Stimulated activated CD4-positive, alpha-beta T cell treated with anti-CD3 and anti-CD28 coated beads, Interleukin-4, amount 100 ng/mL, for 24 hours (primary cell): ENCODE results near the gene PRM2.
"Not testable (repeated sequence)": the region's sequence is repeated elsewhere in the genome, so short reads cannot be mapped to it uniquely, and the experiment has no call there.

Experiments used
- DNase-seq: peaks from one replicate; pipeline ENCODE4 v3.0.0-alpha.2; 2020

Gene PRM2

DNA sequence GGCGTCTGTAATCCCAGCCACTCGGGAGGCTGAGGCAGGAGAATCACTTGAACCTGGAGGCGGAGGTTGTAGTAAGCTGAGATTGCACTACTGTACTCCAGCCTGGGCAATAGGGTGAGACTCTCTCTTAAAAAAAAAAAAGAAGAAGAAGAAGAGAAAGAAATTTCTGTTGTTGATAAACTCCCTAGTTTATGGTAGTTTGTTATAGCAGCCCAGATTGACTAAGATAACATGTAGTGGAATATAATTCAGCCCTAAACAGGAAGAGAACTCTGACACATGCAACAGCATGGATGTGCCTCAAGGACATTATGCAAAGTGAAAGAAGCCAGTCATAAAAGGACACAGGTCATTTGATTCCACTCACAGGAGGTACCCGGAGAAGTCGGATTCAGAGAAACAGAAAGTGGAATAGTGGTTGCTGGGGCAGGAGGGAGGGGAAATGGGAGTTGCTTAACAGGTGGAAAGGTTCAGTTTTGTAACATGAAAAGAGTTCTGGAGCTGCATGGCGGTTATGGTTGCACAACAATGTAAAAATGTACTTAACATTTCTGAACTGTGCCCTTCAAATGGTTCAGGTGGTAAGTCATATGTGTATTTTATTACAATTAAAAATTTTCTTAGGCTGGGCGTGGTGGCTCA lies 30.8 kb upstream of the PRM2 start:
- no peak for DNase-seq

DNA sequence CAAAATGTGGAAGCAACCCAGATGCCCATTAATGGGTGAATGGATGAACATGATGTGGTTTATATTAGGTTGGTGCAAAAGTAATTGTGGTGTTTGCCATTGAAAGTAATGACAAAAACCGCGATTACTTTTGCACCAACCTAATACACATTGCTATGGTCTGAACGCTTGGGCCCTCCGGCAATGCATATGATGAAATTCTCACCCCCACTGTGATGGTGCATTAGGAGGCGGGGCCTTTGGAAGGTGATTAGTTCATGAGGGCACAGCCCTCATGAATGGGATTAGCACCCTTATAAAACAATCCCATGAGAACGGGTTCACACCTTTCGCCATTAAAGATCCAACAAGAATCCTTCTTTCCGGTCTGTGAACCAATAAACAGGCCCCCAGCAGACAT lies 30.1 kb upstream of the PRM2 start:
- no peak for DNase-seq

DNA sequence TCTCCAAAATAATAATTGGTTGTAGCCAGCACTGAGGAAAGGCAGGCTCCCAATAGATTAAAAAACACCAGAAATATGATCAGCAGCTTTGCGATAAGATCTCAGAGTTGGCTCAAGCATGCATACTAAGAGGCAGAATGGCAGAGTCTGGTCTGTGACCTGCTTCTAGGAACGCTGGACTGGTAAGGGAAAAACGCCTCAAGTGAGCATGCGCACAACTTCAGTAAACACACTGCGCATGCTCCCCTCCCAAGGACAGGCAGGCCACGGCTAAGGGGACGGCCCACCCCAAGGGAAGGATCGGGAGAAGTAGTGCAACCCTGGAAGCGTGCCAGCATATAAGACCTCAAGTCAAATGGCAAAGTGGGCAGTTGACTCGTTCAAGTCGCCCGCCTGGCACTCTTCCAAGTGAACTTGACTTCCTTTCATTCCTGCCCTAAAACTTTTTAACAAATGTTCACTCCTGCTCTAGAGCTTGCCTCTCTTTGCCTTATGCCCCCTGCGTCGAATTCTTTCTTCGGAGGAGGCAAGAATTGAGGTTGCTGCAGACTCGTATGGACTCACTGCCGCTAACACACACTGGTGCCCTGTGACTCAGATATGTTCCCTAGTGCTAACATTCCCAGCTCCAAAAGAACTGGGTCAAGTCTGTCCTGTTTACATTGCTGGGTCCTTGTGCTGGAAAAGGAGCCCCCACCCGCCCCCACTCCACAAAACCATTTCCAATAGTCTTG lies 27.3 kb upstream of the PRM2 start:
- no peak for DNase-seq

DNA sequence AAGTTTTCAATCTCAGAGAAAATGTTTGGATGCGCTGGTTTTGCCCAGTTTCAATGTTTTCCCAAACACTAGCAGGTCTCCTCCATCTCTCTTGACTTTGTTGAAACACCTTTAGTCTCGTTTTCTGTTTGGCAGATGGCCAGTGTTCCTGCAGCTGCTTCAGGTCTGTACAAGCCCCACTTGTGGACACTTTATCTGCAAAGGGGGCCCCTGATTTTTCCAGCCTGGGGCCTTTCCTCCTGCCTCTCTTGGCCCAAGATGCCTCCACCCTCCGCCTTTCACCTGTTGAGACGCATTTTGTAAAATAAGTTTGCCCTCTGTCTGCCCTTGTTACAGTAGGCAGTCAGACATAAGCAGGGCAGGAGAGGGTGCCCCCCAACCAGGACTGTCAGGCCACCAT lies 26.7 kb upstream of the PRM2 start:
- DNase-seq = no peak

DNA sequence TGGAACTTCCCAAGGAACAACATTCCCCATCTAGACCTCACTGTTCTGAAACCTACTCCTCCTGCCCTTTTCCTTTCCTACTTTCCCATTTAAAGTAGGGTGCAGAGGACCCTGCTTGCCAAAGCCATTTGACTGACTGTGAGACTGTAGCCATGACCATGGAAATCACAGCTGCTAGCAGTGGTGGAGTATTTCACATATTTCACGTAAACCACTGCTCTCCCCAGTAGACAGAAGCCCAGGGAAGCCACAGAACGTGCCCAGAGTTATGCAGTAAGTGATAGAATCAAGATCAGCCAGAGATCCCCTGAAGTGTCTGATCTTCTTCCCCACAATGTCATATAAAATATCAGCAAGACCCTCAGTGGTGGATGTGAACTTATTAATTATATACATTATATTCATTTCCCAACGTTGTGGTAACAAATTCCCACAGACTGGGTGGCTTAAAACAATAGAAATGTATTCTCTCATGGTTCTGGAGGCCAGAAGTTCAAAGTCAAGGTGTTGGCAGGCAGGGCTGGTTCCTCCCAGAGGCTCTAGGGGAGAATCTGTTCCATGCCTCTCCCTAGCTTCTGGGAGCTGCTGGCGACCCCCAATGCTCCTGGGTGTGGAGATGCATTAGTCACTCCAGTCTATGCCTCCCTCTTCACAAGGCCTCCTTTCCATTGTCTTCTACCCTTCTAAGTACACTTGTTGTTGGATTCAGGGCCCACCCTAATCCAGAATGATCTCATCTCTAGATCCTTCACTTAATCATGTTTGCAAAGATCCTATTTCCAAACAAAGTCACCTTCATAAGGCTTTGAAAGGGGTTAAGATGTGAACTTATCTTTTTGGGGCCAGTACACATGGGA lies 25.6 kb upstream of the PRM2 start:
- DNase-seq = no peak

DNA sequence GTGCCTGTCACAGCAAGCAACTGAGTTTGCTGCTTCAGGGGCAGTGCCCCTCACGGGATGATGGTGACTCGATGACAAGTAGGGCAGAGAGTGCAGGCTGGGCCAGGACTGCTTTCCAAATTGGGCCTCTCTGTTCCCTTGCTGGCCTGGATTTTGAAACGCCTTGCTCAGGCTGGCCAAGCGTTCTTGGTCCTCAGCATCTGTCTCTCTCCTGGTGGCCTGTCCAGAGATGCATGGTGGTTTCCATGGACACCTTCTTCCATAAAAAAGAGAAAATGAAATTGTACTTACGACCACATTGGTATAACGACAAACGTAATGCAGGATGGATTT lies 24.2 kb upstream of the PRM2 start:
- DNase-seq = no peak

DNA sequence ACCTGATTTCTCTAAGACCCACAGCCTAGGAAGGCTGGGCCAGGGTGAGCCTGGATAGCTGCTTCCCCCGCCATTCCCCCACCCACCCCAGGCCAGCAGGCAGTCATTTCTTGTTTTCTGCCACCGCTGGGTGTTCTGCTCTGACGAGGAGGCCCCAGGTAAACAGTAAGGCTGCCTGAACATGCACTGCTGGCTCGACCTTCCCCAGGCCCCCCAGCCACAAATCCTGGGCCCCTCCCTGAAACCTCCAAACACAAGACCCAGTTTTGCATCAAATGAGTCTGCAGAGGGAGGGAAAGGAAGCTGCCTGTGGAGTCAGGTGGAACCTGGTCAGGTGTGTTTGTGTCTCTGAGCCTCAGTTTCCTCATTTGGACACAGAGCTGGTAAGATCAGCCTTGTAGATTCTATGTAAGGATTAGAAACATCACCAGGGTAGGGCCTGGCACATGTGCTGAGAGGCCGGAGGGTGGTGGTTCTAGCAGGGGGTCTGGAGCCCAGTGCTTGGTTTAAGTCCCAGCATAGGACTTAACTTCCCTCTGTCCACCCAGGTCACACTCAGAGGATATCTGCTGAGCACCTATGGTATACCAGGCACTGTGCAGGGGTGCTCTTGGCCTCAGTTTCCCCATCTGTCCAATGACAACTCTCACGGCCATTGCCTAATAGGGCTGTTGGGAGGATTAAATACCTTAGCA lies 23.7 kb upstream of the PRM2 start:
- no peak for DNase-seq

DNA sequence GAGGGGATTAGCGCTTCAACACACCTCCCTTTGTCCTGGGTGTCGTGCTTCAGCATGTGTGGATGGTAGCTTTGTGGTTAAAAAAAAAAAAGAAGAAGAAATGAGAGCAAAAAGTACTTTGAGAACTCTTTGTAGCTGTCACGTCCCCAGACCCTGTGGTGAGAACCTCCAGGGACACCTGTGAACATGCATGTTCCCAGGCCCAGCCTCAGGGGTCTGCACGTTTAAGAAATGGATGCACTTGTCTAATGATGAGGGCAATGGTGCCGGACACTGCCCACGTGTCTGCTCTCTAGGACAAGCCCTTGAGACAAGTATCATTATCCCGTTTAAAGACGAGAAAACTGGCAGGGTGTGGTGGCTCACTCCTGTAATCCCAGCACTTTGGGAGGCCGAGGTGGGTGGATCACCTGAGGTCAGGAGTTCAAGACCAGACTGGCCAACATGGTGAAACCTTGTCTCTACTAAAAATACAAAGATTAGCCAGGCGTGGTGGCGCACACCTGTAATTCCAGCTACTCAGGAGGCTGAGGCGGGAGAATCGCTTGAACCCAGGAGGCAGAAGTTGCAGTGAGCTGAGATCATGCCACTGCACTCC lies 22.8 kb upstream of the PRM2 start:
- not testable (repeated sequence) for DNase-seq

DNA sequence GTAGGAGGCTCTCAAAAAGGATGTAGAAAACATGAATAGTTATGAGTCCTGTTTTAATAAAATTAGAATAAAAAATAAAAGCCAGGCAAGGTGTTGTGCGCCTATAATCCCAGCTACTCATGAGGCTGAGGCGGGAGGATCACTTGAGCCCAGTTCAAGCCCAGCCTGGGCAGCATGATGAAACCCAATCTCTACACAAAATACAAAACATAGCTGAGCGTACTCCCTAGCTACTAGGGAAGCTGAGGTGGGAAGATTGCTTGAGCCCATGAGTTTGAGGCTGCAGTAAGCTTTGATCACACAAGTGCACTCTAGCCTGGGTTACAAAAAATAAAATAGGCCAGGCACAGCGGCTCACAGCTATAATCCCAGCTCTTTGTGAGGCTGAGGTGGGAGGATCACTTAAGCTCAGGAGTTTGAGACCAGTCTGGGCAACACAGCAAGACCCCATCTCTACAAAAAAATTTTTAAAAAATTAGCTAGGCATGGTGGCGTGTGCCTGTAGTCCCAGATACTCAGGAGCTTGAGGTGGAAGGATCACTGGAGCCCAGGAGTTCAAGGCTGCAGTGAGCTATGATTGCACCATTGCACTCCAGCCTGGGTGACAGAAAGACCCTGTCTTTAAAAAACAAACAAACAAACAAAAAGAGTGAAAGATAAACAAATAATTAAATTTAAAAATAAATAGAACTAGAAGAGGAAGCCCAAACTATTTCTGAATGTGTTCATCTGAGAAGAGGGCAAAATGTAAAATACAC lies 22.0 kb upstream of the PRM2 start:
- no peak for DNase-seq

DNA sequence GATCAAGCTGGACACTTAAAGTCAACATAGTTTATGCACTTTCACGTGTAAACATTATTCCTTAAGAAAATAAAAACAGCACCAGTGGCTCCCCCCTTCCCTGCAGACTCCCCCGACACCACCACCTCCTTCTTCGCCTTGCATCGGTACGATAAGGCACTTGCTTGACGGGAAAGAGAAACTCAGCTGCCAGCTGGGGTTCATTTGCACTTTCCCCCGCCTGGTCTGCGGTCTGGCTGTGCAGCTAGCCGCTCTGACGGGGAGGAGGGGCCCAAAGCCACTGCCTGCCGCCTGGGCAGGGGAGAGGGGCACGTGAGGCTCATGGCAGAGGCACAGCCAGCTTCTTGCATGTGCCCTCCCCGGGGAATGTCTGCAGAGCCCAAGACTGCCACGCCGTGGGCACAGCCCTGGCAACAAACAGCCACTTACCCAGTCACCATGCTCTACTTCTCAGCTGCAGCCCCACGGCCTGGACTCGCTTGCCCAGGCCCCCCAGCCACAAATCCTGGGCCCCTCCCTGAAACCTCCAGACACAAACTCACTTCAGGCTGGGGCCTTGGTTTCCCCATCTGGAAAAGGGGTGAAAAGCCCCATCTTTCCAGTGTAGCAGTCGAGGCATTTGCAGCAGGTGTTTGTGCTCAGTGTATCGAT lies 21.3 kb upstream of the PRM2 start:
- peak; percentile 62 for DNase-seq

DNA sequence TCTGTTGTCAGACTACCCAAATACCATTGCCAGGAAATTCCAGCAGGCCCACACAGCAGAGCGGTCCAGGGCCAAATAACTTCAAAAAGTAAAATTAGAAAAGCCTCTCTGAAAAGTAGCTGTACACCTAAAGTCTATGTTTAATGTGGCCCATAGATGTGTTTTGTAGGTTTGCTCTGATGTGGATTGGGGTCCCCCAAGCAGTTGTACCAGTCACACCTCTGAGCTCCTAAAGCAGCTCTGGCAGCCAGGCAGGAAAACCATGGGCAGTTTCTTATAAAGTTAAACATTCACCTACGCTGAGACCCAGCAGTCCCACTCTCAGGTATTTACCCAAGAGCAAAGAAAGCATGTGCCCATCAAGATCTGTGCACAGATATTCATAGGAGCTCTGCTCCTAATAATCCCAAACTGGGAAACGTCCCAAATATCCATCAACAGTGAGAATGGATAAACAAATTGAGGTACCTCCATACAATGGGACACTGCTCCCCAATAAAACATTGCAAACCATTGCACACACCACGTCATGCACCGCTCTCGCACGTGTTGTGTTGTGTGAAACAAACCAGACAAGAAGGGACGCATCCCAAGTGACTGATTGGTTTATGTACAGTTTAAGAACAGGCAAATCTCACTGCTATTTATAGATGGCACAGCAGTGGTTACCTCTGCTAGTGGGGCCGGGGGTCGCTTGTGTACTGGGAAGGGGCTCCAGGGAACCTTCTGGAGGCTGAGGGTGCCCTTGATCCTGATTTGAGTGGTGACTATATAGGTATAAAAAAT lies 20.6 kb upstream of the PRM2 start:
- DNase-seq = no peak

DNA sequence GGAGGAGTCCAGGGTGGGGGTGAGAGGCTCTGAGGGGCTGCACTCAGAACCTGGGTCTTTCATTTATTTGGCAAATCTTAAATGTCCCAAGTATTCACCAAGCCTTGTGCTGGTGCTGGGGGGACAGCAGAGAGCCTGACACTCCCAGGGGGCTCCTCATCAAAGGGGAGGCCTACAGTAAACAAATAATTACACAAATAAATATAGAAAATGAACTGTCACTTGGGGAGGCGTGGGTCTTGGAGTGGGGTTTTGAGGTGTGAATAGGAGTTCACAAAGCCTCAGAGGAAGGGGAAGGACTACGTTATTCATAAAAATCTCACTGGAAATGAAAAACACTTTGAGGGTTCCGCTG lies 20.0 kb upstream of the PRM2 start:
- no peak for DNase-seq

DNA sequence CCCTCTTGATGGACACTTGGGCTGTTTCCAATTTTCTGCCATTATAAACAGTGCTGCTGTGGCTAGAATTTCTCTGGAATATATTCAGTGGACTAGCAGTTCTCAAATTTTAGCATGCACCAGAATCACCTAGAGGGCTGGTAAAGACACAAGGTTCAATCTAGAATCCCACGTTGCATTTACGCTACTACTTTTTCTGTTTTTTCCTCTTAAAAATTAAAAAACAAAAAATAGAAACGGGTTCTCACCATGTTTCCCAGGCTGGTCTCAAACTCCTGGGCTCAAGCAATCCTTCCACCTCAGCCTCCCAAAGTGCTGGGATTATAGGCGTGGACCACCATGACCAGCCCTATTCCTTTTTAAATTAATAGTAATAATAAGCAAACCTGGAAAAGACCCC lies 19.4 kb upstream of the PRM2 start:
- no peak for DNase-seq

DNA sequence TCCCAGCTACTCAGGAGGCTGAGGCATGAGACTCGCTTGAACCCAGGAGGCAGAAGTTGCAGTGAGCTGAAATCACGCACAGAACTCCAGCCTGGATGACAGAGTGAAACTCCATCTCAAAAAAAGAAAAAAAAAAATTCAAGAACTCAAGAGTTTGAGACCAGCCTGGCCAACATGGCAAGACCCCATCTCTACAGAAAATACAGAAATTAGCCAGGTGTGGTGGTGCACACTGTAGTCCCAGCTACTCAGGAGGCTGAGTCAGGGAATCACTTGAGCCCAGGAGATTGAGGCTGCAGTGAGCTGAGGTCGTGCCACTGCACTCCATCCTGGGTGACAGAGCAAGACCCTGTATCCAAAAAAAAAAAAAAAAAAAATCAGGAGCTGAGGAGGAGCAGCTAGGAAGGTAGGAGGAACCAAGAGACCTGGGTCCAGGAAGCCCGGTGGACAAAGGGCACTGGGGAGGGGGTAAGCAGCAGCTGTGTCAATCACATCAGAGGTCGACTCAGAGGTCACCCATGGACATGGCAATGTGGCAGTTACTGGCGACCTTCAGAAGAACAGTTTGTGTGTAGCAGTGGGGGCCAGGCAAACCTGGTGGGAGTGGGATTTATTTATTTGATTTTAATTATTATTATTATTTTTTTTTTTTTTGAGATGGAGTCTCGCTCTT lies 15.9 kb upstream of the PRM2 start:
- no peak for DNase-seq

DNA sequence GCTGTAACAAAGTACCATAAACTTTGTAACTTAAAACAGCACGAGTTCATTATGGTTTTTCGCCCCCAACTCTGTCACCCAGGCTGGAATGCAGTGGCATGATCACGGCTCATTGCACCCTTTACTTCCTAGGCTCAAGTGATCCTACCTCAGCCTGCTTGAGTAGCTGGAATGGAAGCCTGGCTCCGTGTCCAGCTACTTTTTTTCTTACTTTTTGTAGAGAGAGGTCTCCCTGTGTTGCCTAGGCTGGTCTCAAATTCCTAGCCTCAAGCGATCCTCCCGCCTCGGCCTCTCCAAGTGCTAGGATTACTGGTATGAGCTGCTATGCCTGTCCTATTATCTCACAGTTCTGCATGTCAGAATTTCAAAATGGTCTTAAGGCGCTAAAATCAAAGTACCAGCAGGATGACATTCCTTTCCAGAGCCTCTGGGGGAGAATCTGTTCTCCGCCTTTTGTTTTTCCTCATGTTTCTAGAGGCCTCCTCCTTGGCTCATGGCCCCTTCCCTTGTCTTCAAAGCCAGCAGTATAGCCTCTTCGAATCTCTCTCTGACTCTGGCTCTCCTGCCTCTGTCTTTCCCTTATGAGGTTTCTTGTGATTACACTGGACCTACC lies 14.9 kb upstream of the PRM2 start:
- DNase-seq = no peak

DNA sequence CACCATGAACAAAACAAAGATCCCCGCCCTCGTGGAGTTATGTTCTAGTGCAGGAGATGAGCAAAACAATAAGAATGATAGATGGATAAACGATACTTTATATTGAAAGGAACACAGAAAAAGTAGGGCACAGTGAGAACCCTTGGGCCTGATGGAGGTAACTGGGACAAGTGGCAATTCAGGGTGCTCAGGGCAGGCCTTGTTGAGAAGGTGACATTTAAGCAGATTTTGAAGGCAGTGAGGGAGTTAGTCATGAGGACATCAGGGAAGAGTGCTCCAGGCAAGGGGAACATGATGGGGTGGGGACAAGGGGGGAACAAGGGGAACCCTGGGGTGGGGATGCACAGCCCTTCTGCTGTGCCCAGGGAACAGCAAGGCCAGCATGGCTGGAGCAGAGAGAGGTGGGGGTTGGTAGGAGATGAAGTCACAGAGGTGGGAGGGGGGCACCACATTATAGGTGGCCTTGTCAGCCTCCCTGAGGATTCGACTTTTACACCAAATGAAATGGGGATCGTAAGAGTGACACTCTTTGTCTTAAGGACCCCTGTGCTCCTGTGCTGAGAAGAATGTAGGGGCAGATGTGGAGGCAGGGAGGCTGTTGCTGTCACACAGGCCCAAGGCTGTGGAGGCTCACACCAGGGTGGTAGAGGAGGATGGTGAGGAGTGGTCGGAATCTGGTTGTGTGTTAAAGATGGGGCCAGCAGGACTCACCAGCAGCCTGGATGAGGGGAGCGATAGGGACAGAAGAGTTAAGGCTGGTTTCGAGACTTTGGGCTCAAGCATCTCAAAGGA lies 14.0 kb upstream of the PRM2 start:
- no peak for DNase-seq

DNA sequence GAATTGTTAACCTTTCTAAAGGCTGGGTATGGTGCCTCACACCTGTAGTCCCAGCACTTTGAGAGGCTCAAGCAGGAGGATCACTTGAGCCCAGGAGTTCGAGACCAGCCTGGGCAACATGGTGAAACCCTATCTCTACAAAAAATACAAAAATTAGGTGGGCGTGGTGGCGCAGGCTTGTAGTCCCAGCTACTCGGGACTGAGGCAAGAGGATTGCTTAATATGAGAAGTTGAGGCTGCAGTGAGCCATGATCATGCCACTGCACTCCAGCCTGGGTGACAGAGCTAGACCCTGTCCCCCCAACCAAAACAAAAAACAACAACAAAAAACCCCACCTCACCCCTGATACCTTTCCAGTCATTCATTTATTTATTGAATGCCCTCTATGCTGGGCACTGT lies 13.4 kb upstream of the PRM2 start:
- DNase-seq = not testable (repeated sequence)

DNA sequence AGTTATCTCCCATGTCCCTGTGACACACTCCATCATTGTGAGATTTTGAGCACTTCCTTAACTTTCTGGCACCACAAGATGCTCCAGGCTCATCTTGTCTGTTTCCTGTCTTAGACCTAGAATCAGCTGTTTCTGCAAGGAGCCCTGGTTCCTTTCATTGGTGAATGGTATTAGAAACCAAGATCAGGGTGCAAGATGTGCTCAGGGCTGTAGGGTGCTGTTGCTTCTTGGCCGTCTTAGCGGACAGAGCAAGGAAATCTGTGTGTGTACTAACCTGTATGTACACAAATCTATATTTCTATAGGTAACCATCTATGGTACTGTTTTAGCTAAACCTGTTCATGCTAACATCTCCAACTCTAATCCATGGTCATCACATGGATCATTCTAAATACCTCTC lies 12.9 kb upstream of the PRM2 start:
- DNase-seq = no peak

DNA sequence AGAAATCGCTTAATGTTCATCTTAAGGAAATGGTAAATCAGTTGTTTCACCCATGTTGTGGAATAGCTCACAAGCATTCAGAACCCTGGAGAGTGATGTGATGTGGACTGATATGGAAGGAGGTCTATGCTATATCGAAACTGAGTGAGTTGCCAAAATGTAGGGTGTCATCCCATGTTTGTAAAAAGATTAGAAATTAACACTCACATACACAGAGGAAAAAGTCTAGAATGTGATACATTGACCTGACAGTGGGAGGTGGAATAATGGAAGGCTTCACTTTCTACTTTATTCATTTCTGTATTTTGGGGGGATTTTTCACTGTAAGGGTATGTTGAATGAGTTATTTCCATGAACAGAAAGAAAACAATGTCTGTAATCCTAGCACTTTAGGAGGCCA lies 9.6 kb upstream of the PRM2 start:
- DNase-seq = no peak
